ENCODE results near the gene KCNMA1.

Gene KCNMA1

DNA sequence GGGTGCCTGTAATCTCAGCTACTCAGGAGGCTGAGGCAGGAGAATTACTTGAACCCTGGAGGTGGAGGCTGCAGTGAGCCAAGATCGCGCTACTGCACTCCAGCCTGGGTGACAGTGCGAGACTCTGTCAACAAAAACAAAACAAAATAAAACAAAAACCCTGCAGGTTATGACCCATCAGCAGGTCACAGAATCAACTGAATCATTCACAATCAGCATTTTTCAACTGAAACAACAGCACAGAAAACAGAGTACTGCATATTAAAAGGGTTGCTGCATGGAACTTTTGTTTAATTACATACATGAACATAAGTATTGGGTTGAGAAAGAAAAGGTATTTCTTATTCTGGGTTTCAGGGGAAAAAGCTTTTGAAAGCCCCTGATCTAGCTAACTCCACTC lies 77.6 kb downstream of the KCNMA1 start:
- DNase-seq (ENCODE audit: low read depth), result no peak
- H3K4me3 ChIP-seq (ENCODE audit: control insufficient read depth, low read depth, low read length), result no peak overlapping the region
- TF ChIP-seq, protein P1, sequence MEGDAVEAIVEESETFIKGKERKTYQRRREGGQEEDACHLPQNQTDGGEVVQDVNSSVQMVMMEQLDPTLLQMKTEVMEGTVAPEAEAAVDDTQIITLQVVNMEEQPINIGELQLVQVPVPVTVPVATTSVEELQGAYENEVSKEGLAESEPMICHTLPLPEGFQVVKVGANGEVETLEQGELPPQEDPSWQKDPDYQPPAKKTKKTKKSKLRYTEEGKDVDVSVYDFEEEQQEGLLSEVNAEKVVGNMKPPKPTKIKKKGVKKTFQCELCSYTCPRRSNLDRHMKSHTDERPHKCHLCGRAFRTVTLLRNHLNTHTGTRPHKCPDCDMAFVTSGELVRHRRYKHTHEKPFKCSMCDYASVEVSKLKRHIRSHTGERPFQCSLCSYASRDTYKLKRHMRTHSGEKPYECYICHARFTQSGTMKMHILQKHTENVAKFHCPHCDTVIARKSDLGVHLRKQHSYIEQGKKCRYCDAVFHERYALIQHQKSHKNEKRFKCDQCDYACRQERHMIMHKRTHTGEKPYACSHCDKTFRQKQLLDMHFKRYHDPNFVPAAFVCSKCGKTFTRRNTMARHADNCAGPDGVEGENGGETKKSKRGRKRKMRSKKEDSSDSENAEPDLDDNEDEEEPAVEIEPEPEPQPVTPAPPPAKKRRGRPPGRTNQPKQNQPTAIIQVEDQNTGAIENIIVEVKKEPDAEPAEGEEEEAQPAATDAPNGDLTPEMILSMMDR (IDR thresholded peaks at IDR 0.05; ENCODE audit: control insufficient read depth, insufficient read depth, low read depth, low read length, missing control alignments), result no peak

DNA sequence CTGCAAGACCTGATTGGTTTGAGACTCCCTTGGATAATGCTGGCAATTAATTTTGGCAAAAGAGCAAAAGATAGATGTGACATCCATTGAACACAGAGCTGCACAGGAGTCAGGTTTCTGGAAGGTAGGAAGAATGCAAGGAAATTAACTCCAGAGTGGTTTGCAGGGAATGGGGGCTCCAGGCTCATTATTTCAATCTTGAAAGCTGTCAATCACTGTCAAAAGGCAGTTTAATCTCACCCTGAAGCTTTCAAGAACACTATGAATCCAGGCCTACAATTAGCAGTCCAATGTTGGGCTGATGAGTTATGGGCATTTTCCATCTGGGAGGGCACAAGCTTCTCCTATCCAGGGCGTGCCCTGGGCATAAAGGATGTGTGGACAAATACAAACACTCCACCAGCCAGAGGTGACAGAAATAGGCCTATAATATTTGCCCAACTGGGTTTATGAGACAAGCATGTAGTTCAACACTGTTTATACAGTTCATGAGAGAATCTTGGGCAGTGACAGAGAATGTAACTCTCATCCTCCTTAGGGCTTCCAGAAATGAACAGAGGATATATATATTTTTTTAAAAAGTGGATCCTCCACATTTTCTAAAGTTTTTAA lies 80.5 kb downstream of the KCNMA1 start:
- H3K4me3 ChIP-seq (ENCODE audit: control insufficient read depth, low read depth, low read length), result no peak overlapping the region
- DNase-seq (ENCODE audit: low read depth), result no peak
- TF ChIP-seq, protein P1 (IDR thresholded peaks at IDR 0.05; ENCODE audit: control insufficient read depth, insufficient read depth, low read depth, low read length, missing control alignments), result no peak

DNA sequence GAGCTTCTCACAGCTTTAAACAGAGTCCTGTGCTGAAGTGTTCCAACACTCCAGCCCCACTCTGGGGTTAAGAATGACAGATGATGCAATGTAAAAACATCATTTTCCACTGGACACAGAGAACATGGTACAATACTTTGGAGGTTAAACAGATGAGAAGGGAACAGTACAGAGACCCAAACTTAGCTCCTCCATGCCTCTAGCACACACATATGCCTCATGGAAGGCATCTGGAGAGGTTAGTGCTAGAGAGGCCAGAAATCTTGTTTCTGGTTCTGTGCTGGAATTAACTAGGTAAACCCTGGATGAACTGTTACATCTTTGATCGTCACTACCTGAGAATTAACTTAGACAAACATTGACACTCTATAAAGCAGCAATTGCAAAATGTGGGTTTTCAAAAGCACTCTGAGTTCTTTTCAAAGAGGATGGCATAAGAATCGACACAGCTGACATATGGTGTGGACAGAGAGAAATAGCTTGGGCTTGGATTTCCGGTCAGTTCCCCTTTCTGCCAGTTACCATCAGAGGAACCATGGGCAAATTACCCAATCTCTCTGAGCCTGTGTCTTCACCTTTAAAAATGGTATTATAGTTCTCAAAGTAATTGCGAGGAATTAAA lies 81.9 kb downstream of the KCNMA1 start:
- no peak for DNase-seq (ENCODE audit: low read depth)
- TF ChIP-seq, protein P1 (IDR thresholded peaks at IDR 0.05; ENCODE audit: control insufficient read depth, insufficient read depth, low read depth, low read length, missing control alignments), result no peak
- H3K4me3 ChIP-seq (ENCODE audit: control insufficient read depth, low read depth, low read length), result no peak overlapping the region

DNA sequence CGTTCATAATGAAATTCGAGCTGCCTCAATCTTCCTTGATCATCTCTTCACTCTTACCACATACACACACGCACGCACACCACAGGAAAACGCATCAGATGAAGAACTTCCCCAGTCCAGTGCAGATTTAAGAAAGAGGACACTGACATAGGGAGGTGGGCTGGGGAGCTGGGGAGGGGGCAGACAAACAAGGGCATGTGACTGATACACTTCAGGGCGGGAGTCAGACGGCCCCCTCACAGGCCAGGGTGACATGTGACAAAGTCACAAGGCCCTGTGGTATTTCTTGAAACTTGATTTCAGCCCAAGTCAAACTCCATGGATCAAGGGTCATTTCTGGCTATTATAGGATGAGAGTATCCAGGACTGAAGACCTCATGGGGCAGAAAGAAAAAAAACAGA lies 82.6 kb downstream of the KCNMA1 start:
- TF ChIP-seq, protein P1 (IDR thresholded peaks at IDR 0.05; ENCODE audit: control insufficient read depth, insufficient read depth, low read depth, low read length, missing control alignments), result no peak
- H3K4me3 ChIP-seq (ENCODE audit: control insufficient read depth, low read depth, low read length), result no peak overlapping the region
- no peak for DNase-seq (ENCODE audit: low read depth)

DNA sequence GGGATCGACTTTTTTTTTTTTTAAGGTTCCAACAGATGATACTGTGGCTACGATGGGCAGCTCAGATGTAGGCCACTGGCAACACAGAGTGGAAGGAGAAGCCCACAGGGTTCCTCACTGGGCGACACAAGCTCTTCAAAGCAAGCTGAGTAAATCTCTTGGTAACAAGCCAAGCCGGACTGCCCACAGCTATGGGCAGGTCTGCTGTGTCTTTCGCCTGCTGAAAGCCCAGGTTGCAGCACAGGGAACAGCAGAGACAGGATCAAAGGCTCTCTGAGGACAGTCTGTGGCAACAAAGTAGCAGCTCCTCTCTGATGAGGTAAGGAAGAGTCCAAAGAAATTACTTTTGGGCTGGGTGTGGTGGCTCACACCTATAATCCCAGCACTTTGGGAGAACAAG lies 83.6 kb downstream of the KCNMA1 start:
- TF ChIP-seq, protein P1 (IDR thresholded peaks at IDR 0.05; ENCODE audit: control insufficient read depth, insufficient read depth, low read depth, low read length, missing control alignments), result no peak
- no peak for DNase-seq (ENCODE audit: low read depth)
- H3K4me3 ChIP-seq (ENCODE audit: control insufficient read depth, low read depth, low read length), result no peak overlapping the region

DNA sequence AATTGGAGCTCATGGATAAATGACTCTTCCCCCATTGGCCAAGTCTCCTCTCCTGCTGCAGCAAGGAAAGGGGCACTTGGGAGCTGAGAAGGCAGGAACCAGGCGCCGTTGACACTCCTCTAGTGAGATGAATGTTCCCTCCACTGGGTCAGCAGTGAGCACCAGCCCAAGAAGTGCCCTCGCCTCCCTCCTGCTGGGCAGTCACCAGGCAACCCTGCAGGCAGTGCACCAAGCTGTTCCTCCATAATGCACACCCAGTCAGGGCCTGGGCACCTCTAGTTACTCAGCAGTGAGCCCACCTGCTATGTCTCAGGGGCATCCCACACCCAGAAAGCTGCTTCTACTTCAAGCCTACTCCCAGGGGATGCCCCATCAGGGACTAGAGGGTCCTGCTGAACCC lies 84.3 kb downstream of the KCNMA1 start:
- no peak for DNase-seq (ENCODE audit: low read depth)
- TF ChIP-seq, protein P1 (IDR thresholded peaks at IDR 0.05; ENCODE audit: control insufficient read depth, insufficient read depth, low read depth, low read length, missing control alignments), result no peak
- H3K4me3 ChIP-seq (ENCODE audit: control insufficient read depth, low read depth, low read length), result no peak overlapping the region
